ENCODE results near the gene AFF2. TPM values are rescaled to one million over a fixed set of nuclear protein-coding genes. Genes with fewer than 3 reads are reported as not detected.

The AFF2 gene
- total RNA-seq, 6 donors from 2014 or later = 6.1 to 17.4 (median 9.7) TPM

GRCh38 chrX:148811236-148811635 lies 310.8 kb downstream of the AFF2 start:
- H3K27ac ChIP-seq = no peak overlapping the region
- 72 to 93% methylated on average over 2 to 5 of the region's 5 CpGs for WGBS, 2 donors
- DNase-seq (no peak), ATAC-seq (ENCODE audit: low FRiP score in 2 of 2) (no peak)
- no peaks in the 10 kb centered on the region for H3K36me3 ChIP-seq
- no peak overlapping the region for H3K4me3 ChIP-seq
- H3K4me1 ChIP-seq = no peaks in the 10 kb centered on the region
- TF ChIP-seq EP300 (IDR thresholded peaks at IDR 0.05) (no peak), POLR2A (IDR thresholded peaks at IDR 0.05) (no peak)
- H3K9me3 ChIP-seq = no peaks in the 10 kb centered on the region
- H3K27me3 ChIP-seq = no peaks in the 10 kb centered on the region

- no peaks in the 10 kb centered on the region for H3K27me3 ChIP-seq
- no peak overlapping the region for H3K4me3 ChIP-seq
- DNase-seq = no peak
- no peaks in the 10 kb centered on the region for H3K4me1 ChIP-seq
- TF ChIP-seq EP300 (IDR thresholded peaks at IDR 0.05) = no peak
- no peak for TF ChIP-seq CTCF (IDR thresholded peaks at IDR 0.05)
- no peak for TF ChIP-seq POLR2A (IDR thresholded peaks at IDR 0.05)
- TF ChIP-seq POLR2AphosphoS5 (IDR thresholded peaks at IDR 0.05) = no peak
- WGBS, 2 donors = 84 to 100% methylated on average over 1 of the region's 1 CpG
- H3K36me3 ChIP-seq = no peaks in the 10 kb centered on the region
- ATAC-seq (ENCODE audit: low FRiP score in 2 of 2) = no peak
- H3K9me3 ChIP-seq = no peaks in the 10 kb centered on the region
- no peak overlapping the region for H3K27ac ChIP-seq
Measured at GRCh38 chrX:148813422-148813821, 313.0 kb downstream of the AFF2 start.

GRCh38 chrX:148813967-148814366 lies 313.6 kb downstream of the AFF2 start:
- ATAC-seq (ENCODE audit: low FRiP score in 2 of 2) (no peak), DNase-seq (no peak)
- Histone ChIP-seq H3K27me3 (no peaks in the 10 kb centered on the region), H3K27ac (no peak overlapping the region), H3K4me1 (no peaks in the 10 kb centered on the region), H3K36me3 (no peaks in the 10 kb centered on the region), H3K9me3 (no peaks in the 10 kb centered on the region), H3K4me3 (no peak overlapping the region)
- 69 to 82% methylated on average over 4 of the region's 4 CpGs for WGBS, 2 donors
- TF ChIP-seq POLR2A (IDR thresholded peaks at IDR 0.05) (no peak), EP300 (IDR thresholded peaks at IDR 0.05) (no peak), POLR2AphosphoS5 (IDR thresholded peaks at IDR 0.05) (no peak), CTCF (IDR thresholded peaks at IDR 0.05) (no peak)

GRCh38 chrX:148815218-148815961 lies 315.0 kb downstream of the AFF2 start:
- ATAC-seq (ENCODE audit: low FRiP score in 2 of 2) = no peak
- Histone ChIP-seq H3K27ac (no peak overlapping the region), H3K27me3 (no peaks in the 10 kb centered on the region), H3K36me3 (no peaks in the 10 kb centered on the region), H3K4me3 (no peak overlapping the region), H3K4me1 (no peaks in the 10 kb centered on the region), H3K9me3 (no peaks in the 10 kb centered on the region)
- DNase-seq = no peak
- WGBS, 2 donors = 67 to 89% methylated on average over 1 of the region's 1 CpG
- TF ChIP-seq EP300 (IDR thresholded peaks at IDR 0.05) (no peak), CTCF (IDR thresholded peaks at IDR 0.05) (no peak)

GRCh38 chrX:148823986-148824385 lies 323.6 kb downstream of the AFF2 start:
- Histone ChIP-seq H3K36me3 (no peaks in the 10 kb centered on the region), H3K4me1 (no peaks in the 10 kb centered on the region), H3K27me3 (no peaks in the 10 kb centered on the region), H3K4me3 (no peak overlapping the region), H3K27ac (no peak overlapping the region), H3K9me3 (no peaks in the 10 kb centered on the region)
- 50 to 95% methylated on average over 2 of the region's 2 CpGs for WGBS, 2 donors
- no peak for DNase-seq
- ATAC-seq (ENCODE audit: low FRiP score in 2 of 2) = no peak
- TF ChIP-seq EP300 (IDR thresholded peaks at IDR 0.05) = no peak
- TF ChIP-seq POLR2AphosphoS5 (IDR thresholded peaks at IDR 0.05) = no peak
- no peak for TF ChIP-seq POLR2A (IDR thresholded peaks at IDR 0.05)
- no peak for TF ChIP-seq CTCF (IDR thresholded peaks at IDR 0.05)

Data from upper lobe of left lung (tissue), 6 donors.